Body of pancreas (tissue), 4 donors: ENCODE data around the gene ACVRL1. TPM values are rescaled to one million over a fixed set of nuclear protein-coding genes. Genes with fewer than 3 reads are reported as not detected.

Experiments used
- ATAC-seq: fragments of 150-250 bp; one replicate; pipeline ENCODE4 v1.9.1; 2016
- DNase-seq, 4 donors: peaks; one replicate each; pipeline ENCODE4 v3.0.0-alpha.2; 2019
- H3K27ac ChIP-seq, 4 donors: fragments of 200-600 bp; sonication (generic); 1 replicate in 3 of 4; 2 replicates in 1 of 4; pipeline versions ENCODE4 v1.5.1 to v1.6.1; 2016 to 2019; ENCODE audit warnings: mild to moderate bottlenecking in 1 of 4, mixed read lengths in 1 of 4, moderate library complexity in 1 of 4
- H3K27me3 ChIP-seq, 2 donors: fragments of 200-600 bp; sonication (generic); one replicate each; pipeline ENCODE4 v1.6.0; 2016; ENCODE audit warnings: mild to moderate bottlenecking in 1 of 2
- H3K36me3 ChIP-seq, 2 donors: fragments of 200-600 bp; sonication (generic); replicated peaks in 1 of 2; 2 replicates each; pipeline ENCODE4 v1.5.1; 2016; ENCODE audit warnings: low read depth in 2 of 2; ENCODE audit not compliant: insufficient read depth in 1 of 2
- H3K4me1 ChIP-seq: fragments of 200-600 bp; sonication (generic); one replicate; pipeline ENCODE4 v1.6.0; 2016
- H3K4me3 ChIP-seq, 2 donors: fragments of 200-600 bp; sonication (generic); 1 replicate in 1 of 2; 2 replicates in 1 of 2; pipeline ENCODE4 v1.5.1; 2016 to 2019
- H3K9me3 ChIP-seq, 3 donors: fragments of 200-600 bp; sonication (generic); 1 replicate in 2 of 3; 2 replicates in 1 of 3; pipeline ENCODE4 v1.5.1; 2016
- POLR2A ChIP-seq, 3 donors: fragments of 450-650 bp; IDR thresholded peaks; one replicate each; pipeline ENCODE4 v1.6.1; 2016; ENCODE audit warnings: antibody characterized with exemption in 3 of 3, mild to moderate bottlenecking in 2 of 3
- WGBS, 2 donors: methylation state at CpG; one replicate each; pipeline ENCODE4 v1.1.5; 2017; 5-methylcytosine and 5-hydroxymethylcytosine counted together
- intact Hi-C: fragments of 100-400 bp; cut with DNase I; formaldehyde crosslinking; loops from one replicate; pipeline ENCODE4 v1.15.1; 2023
- total RNA-seq, 2 donors: library from RNA; depleted of rRNA; stranded (reverse); fragments of >200 nt; gene quantifications; one replicate each; pipeline ENCODE4 v1.1.0, GENCODE V29; 2016
- TF ChIP-seq, protein P1 (sequence below), 7 experiments: fragments of 450-650 bp in 4 of 7; fragments of 200-600 bp in 3 of 7; sonication (generic) in 3 of 7; IDR thresholded peaks; one replicate each; pipeline ENCODE4 v1.5.1; 2016 to 2019; ENCODE audit warnings: antibody characterized with exemption in 7 of 7

The ACVRL1 gene
- total RNA-seq, 2 donors from 2014 or later = 37.1 to 93.9 TPM

DNA sequence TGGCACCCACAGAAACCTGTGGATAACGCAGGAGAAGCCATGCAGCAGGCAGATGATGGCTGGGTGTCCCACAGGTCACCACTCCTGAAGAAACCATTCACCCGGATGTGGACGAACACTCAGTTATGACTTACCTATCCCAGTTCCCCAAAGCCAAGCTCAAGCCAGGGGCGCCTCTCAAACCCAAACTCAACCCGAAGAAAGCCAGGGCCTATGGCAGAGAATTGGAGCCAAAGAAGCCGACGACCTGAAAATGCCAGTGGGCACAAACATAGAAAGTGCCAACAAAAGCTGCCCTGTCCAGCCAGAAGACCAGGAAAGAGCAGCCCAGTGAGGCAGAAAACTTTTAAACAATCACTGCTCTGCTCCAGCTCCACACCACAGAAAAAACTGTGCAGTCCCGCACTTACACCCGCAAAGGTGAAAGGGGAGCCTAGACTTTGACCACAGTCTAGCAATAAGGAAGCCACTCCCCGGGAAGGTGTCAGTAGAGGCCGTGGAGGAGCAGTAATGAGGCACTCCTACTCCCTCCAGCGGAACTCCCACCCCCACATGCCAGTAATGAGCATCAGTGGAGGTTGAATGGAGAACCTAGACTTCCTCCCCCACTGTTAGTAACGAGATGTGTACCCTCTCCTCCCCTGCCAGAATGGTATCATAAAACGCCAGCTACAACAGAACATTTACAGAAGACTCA, 6.0 kb upstream of the ACVRL1 start:
- ATAC-seq = no peak
- Histone ChIP-seq H3K4me1 (no peaks in the 10 kb centered on the region), H3K9me3 (no peaks in the 10 kb centered on the region), H3K36me3 (no peaks in the 10 kb centered on the region), H3K27ac (no peak overlapping the region), H3K27me3 (no peaks in the 10 kb centered on the region), H3K4me3 (no peak overlapping the region)
- TF ChIP-seq POLR2A (IDR thresholded peaks at IDR 0.05) = no peak
- TF ChIP-seq, protein P1, sequence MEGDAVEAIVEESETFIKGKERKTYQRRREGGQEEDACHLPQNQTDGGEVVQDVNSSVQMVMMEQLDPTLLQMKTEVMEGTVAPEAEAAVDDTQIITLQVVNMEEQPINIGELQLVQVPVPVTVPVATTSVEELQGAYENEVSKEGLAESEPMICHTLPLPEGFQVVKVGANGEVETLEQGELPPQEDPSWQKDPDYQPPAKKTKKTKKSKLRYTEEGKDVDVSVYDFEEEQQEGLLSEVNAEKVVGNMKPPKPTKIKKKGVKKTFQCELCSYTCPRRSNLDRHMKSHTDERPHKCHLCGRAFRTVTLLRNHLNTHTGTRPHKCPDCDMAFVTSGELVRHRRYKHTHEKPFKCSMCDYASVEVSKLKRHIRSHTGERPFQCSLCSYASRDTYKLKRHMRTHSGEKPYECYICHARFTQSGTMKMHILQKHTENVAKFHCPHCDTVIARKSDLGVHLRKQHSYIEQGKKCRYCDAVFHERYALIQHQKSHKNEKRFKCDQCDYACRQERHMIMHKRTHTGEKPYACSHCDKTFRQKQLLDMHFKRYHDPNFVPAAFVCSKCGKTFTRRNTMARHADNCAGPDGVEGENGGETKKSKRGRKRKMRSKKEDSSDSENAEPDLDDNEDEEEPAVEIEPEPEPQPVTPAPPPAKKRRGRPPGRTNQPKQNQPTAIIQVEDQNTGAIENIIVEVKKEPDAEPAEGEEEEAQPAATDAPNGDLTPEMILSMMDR (IDR thresholded peaks at IDR 0.05) = no peak
- intact Hi-C loops = no loop called here
- DNase-seq = no peak
- 75 to 81% methylated on average over 12 to 14 of the region's 14 CpGs for WGBS, 2 donors

DNA sequence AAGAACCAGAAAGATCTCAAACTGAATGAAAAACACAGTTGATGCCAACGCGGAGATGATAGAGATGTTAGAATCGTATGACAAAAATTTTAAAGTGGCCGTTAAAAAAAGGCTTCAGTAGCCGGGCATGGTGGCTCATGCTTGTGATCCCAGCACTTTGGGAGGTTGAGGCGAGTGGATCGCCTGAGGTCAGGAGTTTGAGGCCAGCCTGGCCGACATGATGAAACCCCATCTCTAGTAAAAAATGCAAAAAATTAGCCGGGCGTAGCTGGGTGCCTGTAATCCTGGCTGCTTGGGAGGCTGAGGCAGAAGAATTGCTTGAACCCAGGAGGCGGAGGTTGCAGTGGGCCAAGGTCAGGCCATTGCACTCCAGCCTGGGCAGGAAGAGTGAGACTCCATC, 5.4 kb upstream of the ACVRL1 start:
- DNase-seq = no peak
- H3K27ac ChIP-seq = no peak overlapping the region

DNA sequence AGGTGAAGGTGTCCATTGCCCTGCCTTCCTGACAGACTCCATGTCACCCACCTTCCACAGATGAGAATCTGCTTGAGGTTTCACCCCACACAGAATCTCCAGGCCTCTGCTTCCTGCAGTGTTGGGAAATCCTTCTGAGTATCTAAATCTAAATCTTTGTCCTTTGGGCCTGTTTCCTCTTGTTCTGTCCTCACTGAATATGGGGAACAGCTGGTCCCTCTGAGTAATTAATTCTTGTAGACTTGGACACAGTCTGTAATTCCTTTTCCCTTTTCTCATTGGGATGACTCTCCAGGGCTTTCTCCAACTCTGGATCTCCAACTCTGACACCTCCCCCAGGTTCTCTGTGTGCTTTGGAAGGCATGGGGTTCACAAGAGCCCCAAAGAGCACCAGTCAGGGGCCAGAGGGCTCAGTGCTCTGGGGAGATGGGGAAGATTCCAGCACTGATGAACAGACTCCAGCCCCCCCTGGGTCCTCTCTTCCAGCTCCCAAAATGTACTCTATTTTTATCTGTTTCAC, 2.3 kb upstream of the ACVRL1 start:
- Histone ChIP-seq H3K27me3 (peaks cover 0 to 3% of the 10 kb centered on the region in 2 donors), H3K4me3 (no peak overlapping the region), H3K9me3 (no peaks in the 10 kb centered on the region), H3K36me3 (no peaks in the 10 kb centered on the region), H3K27ac (peak overlapping the region in 3 of 4 donors; percentile 65 to 74 (median 72)), H3K4me1 (peaks cover 9% of the 10 kb centered on the region)
- peak in 1 of 4 donors; percentile 29 for DNase-seq
- intact Hi-C loops = no loop called here
- TF ChIP-seq POLR2A (IDR thresholded peaks at IDR 0.05) = no peak
- TF ChIP-seq, protein P1 (IDR thresholded peaks at IDR 0.05) = no peak
- peak; percentile 50 for ATAC-seq

More for the DNA sequence above, 5.4 kb upstream of the ACVRL1 start:
- WGBS, 2 donors = 86 to 90% methylated on average over 11 of the region's 11 CpGs
- Histone ChIP-seq H3K4me3 (no peak overlapping the region), H3K36me3 (no peaks in the 10 kb centered on the region), H3K4me1 (peaks cover 1% of the 10 kb centered on the region), H3K9me3 (no peaks in the 10 kb centered on the region), H3K27me3 (no peaks in the 10 kb centered on the region)
- intact Hi-C loops = no loop called here
- ATAC-seq = no peak
- TF ChIP-seq POLR2A (IDR thresholded peaks at IDR 0.05) = no peak
- TF ChIP-seq, protein P1 (IDR thresholded peaks at IDR 0.05) = no peak

DNA sequence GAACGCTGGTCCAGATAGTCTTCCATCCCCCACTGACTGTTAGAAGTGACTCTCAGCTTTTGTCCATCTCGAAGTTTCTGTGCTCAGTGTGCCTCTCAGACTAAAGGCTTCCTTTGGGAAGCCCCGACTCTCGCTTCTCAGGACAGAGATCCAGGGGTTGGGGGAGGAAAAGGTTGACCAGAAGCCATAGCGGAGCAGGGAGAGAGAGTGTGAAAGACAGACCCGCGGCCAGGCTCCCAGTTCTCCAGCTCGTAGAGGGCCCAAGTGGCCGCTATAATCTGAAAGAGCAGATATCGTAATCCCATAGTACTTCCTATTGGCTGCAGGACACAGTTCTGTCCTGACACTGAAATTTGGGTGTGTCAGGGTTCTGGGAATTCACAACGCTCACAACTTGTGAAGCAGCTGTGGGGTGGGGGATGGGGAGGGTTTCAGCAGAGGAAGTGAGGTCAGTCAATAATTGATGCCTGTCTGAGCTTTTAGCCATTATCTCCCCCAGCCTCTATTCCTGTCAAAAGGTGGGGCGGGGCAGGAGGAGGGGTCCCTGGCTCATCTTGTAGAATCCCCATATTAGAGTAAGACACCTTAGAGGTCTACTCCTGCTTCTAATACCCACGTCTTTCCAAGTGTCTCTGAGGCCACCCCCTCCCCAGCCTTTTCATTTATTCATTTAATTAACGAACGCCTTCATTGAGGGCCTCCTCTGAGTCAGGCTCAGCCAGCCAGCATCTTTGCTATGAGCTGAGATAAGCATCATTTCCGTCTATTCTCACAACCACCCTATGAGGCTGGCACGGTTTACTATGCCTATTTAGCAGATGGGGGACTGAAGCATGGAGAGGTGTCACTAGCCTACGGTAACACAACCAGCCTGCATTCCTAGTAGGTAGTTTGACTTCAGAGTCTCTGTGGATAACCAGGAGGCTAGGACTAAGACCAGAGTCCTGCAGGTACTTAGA, 1.6 kb upstream of the ACVRL1 start:
- intact Hi-C loops = no loop called here
- 65 to 68% methylated on average over 17 to 18 of the region's 18 CpGs for WGBS, 2 donors
- H3K4me1 ChIP-seq = peaks cover 9% of the 10 kb centered on the region
- H3K4me3 ChIP-seq = no peak overlapping the region
- peaks cover 0 to 3% of the 10 kb centered on the region in 2 donors for H3K27me3 ChIP-seq
- no peaks in the 10 kb centered on the region for H3K9me3 ChIP-seq
- H3K27ac ChIP-seq = peak overlapping the region in 3 of 4 donors; percentile 65 to 74 (median 72)
- ATAC-seq = peak; percentile 51
- peak in 1 of 3 donors; percentile 18 for TF ChIP-seq POLR2A (IDR thresholded peaks at IDR 0.05)
- TF ChIP-seq, protein P1 (IDR thresholded peaks at IDR 0.05) = no peak
- DNase-seq = peak in 3 of 4 donors; percentile 49 to 68 (median 57)
- no peaks in the 10 kb centered on the region for H3K36me3 ChIP-seq
